Sciatic nerve (tissue), 2 donors: Measurements from ENCODE around the gene DLGAP3. TPM values are rescaled to one million over a fixed set of nuclear protein-coding genes. Genes with fewer than 3 reads are reported as not detected.

Source experiments
- ATAC-seq: fragments of 200-7000 bp; cut with Tn5 transposase; one replicate; pipeline ENCODE4 v1.9.1; 2020; ENCODE audit warnings: mild to moderate bottlenecking, moderate library complexity
- DNase-seq: peaks from one replicate; pipeline ENCODE4 v3.0.0-alpha.2; 2020; ENCODE audit warnings: low spot score
- intact Hi-C: fragments of 100-400 bp; cut with DNase I; formaldehyde crosslinking; loops from one replicate; pipeline ENCODE4 v1.14.2; 2022
- total RNA-seq: library from RNA; stranded (reverse); fragmentation: NEBNext Ultra II Directional; extraction: Animal tissue kit (Norgen Biotek cat#: 25700); gene quantifications from one replicate; pipeline ENCODE4 v1.2.1, GENCODE V29; 2021
- donor health status: DM: no; HTN: no; CAD: no.
- donor health status: DM: no; HTN: no; CAD: no.

DLGAP3 gene
- total RNA-seq, 1 donor from 2014 or later, result 0.36 TPM

DNA sequence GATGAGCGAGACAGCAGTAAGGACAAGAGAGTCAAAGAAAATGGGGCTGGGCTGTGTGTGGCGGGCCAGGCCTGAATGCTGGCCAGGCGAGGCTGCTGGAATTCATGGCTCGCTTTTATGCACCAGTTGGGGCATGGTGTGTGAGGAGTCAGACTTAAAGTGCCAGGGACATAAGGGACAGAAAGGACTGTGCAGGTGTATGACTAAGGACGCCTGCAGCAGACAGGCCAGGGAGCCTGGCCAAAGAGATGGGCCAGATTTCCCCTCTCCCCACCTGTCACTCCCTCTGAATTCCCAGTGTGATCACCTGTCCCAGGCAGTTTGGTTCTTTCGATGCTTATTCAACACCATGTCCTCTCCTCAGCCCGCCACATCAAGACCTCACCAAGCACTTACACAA is 53.0 kb downstream of the DLGAP3 start:
- intact Hi-C loops, result no loop called here
- DNase-seq (no peak), ATAC-seq (no peak)

DNA sequence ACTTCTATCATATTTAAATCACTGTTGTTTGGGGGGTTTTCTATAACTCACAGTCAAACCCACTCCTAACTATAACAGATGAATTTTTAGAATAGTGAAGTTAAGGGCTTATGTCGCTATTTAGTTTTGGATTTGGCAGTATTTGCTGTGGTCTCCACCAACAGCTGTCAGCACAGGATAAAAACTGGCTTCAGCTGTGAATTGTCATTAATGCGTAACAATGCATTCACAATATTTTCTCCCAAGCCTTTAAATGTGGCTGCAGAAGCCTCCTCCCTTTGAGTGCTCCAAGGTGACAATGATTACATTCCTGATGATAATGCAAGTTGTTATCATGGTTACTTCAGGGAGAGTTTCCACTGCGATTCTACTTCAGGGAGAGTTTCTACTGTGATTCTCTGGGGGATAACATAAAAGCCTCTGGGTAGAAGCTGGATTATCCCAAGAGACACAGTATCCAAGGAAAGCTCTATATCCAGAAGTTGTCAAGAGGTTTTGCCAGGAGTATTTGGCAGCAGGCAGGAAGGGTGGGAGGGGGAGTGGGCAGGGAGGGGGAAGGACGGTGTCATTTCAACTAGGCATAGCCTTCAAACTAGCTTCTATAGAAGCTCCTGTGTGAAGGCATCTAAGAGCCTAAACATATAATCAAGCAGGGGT is 55.0 kb downstream of the DLGAP3 start:
- intact Hi-C loops, result no loop called here
- no peak for ATAC-seq
- no peak for DNase-seq

DNA sequence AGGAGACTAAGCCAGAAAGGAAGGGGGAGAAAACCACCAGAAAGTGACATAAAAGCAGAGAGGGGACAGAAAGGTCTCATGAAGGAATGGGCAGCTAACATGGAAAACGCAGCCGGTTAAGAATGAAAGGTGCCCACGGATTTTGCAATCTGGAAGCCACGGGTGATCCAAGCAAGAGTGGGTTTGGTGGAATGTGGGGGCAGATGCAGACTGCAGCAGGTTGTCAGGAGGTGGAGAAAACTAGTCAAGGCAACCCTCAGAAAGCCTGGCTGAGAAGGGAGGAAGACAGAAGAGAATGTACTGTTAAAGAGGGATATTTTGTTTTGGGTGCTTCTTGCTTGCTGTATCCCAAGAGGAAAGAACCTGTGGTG is 57.3 kb downstream of the DLGAP3 start:
- intact Hi-C loops, result no loop called here
- DNase-seq (no peak), ATAC-seq (no peak)

DNA sequence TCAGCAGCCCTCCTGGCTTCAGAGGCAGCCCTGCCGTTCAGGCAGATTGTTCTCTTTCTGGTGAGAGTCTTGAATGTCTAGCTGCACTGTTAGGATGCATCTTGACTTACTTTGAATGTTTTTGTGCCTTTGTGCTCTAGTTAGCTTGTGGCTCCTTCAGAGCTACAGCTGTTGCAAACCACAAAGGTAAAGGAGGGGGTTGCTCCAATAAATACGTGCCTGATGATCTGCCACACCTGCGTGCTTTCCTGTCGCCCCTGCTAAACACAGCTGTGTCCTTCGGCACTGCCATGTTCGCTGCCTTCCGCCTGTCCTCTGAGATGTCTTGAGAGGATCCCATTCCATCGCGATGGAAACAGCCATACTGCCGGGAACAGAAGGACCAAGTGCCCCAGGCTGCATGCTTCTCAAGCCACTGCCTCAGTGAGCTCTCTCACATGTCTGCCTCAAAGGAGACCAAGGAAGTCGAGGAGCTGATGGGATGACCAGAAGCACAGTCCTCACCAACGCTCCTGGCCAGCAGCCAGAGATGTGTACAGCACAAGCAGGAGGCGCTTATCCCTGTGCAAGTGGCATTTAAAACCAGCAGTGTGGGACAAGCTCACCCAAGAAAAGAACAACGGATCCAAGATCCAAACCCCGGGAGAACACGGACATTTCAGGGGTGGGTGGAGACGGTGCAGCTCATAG is 57.9 kb downstream of the DLGAP3 start:
- intact Hi-C loops, result no loop called here

DNA sequence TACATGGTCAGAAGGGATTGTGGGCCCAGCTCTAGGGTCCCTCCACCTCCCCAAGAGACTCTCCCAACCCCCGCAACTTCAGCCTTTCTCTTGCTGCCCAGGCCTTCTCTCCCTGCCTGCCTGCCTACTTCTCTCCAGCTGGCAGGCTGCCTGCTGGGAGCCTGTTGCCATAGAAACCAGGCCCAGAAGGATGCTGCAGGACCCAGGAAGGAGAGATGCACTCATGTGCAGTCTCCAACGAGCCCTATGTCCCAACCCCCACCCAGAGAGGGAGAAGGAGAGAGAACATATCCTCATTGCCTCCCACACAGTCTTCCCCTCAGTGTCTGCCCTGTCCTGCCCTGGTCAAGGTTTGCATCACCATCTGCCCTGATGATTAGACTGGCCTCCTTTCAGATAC is 59.1 kb downstream of the DLGAP3 start:
- ATAC-seq (no peak), DNase-seq (no peak)
- intact Hi-C loops, result no loop called here

More for the DNA sequence above, 57.9 kb downstream of the DLGAP3 start:
- DNase-seq (no peak), ATAC-seq (no peak)

DNA sequence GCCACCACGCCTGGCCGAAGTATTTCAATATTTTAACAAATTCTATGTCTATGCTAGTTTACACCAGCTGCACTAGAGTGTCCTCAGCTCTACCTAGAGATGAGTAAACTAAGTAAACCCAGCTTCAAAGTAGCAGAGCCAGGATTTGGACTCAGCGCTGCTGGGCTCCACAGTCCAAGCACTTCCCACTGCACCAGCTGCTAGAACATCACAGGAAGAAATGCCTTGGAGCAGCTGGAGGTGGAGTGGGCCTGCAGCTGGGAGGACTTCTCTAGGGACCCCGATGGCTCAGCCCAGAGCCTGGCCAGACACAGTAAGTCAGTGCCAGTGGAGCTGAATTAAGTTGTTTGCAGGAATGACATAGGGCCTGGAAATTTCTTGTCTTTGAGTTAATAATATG is 59.7 kb downstream of the DLGAP3 start:
- no peak for ATAC-seq
- intact Hi-C loops, result loop anchor here (5.0 kb wide), 1 partner anchor 82 kb away; no protein-coding TSS in a partner anchor
- no peak for DNase-seq

DNA sequence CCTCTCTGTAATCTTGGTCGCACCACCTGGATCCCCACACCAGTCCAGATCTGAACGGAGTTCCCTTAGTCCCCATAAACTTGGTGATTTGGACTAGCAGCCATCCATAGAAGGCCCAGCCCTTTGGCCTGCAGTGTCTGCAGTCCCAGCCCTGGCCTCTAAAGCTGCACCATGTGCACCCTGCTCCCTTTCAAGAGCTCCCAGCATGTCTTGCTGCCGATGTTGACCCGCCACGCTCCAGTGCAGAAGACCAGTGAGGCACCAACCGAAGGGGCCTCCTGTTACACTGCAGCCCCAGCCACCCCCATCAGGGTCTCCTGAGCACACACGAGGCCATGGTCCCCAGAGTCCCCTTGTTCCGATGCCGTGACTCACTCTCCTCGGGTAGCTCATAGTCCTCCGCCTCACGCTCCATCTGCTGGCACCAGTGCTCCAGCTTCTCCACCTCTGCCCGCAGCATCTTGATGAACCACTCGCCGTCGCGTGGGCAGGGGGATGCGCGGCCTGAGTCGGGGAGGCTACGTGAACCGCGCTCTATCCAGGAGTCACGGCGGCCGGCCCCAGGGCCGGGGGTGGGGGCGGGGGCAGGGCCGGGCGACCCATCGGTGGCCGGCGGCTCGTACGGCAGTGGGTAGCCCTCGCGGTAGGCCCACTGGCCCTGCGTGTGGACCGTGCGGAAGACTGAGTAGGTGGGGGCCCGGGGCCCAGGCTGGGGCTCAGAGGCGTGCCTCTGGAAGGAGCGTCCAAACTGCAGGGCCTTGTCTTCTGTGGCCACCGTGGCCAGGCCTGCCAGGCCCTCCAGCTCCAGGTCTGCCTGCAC is 61.0 kb downstream of the DLGAP3 start:
- intact Hi-C loops, result loop anchor here (5.0 kb wide), 1 partner anchor 81 kb away; no protein-coding TSS in a partner anchor
- ATAC-seq, result no peak

DNA sequence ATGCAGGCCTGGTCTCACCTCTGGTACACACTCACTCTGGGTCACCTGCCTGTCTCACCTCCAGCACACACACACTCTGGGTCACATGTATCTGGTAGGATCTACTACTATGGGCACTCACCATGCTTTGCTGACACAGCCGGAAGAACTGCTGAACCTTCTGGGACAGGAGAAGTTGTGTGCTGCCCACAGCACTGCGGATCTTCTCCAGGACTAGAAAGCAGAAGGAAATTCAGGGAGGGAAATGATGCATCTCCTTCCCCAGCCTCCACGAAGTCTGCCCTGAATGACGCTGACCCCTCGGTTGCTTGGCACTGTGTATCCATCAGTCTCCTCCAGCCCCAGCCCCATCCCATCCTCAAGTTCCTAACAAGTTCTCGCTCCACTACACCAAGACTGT is 62.0 kb downstream of the DLGAP3 start:
- peak; percentile 9 for ATAC-seq
- intact Hi-C loops, result loop anchor here (5.0 kb wide), 1 partner anchor 80 kb away; no protein-coding TSS in a partner anchor
- DNase-seq, result no peak

More for the DNA sequence above, 61.0 kb downstream of the DLGAP3 start:
- DNase-seq, result no peak

DNA sequence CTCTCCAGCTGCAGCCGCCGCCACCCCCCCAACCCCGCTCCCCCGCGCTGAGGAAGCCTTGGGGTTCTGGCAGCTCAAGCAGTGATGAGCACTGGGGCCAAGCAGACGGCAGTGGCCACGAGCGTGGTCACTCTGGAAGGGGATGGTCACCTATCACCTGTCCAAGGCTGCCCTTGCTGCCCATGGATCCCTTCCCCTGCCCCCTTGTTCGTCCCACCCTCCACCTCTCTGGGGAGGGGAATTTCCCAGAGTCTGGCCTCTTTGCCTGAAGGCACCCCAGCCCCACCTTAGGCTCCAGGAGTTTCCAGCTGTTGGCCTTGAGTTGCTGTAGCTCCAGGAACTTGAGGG is 62.7 kb downstream of the DLGAP3 start:
- no peak for ATAC-seq
- DNase-seq, result peak; percentile 37

DNA sequence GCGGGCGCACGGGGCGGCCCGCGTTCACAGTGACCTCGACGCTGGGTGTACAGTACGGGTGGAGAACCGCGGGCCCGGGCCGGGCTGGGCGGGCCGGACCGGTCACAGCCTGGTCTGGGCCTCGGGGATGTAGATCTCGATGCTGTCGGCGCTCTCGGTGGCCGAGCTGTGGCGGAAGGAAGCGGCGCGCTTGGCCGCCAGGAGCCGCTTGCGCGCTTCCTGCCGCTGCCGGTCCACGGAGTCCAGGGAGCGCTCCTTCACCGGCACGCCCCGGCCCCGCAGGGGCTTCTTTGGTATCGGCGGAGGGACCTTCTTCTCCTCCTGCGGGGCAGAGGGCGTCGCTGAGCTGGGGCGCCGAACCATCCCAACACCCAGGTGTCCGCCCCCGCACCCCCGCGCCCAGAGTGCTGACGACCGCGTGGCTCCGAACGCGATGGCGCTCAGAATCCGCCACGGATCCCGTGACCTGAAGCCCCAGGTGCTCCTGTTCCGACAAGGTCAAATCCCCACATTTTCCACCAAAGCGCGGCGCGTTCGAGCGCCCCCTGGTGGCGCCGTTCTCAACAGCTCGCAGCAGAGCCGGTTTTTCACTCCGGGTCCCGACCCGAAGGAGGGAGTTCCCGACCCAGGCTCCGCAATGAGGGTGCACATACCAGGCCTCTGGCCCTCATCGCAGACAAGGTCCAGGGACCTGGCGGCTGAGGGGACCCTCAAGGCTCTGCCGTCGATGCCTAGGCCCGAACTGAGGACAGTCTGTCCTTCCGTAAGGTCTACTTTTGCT is 63.3 kb downstream of the DLGAP3 start:
- peak; percentile 93 for DNase-seq
- intact Hi-C loops, result loop anchor here (5.0 kb wide), 1 partner anchor 79 kb away; no protein-coding TSS in a partner anchor
- peak; percentile 86 for ATAC-seq

More for the DNA sequence above, 62.7 kb downstream of the DLGAP3 start:
- intact Hi-C loops, result loop anchor here (5.0 kb wide), 1 partner anchor 79 kb away; no protein-coding TSS in a partner anchor

DNA sequence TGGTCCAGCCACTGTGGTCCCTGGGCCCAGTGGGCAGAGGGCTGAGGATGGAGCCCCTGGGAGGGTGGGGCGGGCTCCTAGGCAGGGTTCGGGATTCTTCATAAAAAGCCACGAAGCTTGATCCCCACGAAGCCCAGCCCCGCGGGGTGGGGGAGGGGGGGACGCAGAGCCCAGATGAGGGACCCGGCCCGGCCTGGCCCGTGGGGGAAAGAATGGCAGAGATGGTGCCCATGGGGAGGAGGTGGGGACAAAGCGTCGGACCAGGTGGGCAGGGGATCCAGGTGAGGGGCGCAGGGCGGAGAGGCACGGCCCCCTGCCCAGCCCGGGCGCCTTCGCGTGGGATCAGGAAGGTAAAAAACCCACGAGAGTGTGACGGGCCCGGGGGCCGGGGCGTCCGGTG is 63.9 kb downstream of the DLGAP3 start:
- intact Hi-C loops, result loop anchor here (5.0 kb wide), 1 partner anchor 78 kb away; no protein-coding TSS in a partner anchor
- DNase-seq (peak; percentile 57), ATAC-seq (no peak)

DNA sequence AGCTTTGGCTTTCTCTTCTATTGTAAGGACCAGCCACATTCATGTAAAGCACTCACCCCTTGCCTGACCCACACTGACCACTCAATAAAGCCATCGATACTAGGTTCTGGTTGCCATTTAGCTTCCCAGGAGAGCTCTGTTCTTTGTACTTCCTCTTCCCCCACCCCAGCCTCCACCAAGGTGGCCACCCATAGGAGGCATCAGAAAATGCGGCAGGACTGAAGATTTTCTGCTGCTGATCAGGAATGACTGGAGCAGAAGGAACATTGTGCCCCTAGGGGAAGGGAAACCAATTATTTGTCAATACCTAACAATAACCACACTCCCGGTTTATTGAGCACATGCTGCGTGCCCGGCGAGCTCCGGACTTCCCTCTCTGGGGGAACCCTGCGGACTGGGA is 64.7 kb downstream of the DLGAP3 start:
- peak; percentile 8 for DNase-seq
- intact Hi-C loops, result loop anchor here (5.0 kb wide), 1 partner anchor 77 kb away; no protein-coding TSS in a partner anchor
- ATAC-seq, result no peak

DNA sequence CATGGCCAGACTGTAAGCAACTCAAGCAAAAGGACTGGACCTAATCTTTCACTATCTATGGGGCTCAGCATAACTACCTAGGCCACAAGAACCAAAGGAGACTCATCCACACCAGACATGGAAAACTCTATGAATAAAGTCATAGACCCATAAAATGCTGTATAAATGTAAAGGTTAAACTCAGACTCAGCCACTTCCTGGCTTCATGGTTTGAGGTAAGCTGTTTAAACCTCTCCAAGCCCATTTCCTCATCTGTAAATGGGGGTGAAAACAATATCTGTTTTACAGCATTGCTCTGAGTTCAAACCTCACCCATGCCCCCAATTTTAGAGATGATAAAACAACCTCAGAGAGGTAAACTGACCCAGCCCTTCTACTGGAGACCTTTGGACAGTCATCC is 65.9 kb downstream of the DLGAP3 start:
- DNase-seq (no peak), ATAC-seq (no peak)
- intact Hi-C loops, result no loop called here

DNA sequence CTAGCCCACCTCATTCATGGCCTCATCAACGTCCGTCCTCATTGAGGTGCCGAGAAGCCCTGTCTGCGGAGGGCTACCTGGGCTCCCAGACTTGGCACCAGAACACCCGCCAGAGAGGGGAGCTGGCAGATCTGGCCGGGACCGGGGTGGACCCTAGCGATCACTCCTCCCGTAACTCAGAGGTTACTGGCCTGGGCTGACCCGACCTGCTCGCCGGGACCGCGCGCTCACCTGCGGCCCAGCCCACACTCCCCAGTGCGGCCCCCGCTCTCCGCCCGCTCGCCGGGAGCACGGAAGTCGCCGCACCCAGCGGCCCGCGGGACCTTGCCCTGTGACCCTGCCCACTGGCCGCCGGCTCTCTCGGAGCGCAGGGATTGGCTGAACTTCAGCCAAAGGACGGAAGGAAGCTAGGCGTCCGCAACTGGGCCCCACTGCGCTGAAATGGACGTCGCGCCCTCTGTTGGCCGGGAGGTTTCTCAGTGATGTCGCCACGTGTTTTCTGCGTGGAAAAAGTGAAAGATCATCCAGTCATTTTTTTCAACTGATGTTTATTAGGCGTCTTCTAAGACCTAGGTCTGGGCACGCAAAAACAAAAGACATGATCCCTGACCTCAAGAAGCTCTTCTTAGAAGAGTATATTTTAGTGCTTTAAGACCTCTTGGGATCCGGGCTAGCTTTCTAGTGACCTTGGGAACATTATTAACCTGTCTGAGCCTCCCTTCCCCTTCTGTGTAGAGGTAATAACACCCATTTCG is 69.8 kb downstream of the DLGAP3 start, which contains the start of gene SMIM12:
TSS of gene SMIM12 (minus strand) at position 304 of the 755 bp plus-strand sequence. CDS start 3,772 bp downstream, outside the sequence.
- DNase-seq, result peak; percentile 96
- intact Hi-C loops, result no loop called here
- peak; percentile 99 for ATAC-seq

DNA sequence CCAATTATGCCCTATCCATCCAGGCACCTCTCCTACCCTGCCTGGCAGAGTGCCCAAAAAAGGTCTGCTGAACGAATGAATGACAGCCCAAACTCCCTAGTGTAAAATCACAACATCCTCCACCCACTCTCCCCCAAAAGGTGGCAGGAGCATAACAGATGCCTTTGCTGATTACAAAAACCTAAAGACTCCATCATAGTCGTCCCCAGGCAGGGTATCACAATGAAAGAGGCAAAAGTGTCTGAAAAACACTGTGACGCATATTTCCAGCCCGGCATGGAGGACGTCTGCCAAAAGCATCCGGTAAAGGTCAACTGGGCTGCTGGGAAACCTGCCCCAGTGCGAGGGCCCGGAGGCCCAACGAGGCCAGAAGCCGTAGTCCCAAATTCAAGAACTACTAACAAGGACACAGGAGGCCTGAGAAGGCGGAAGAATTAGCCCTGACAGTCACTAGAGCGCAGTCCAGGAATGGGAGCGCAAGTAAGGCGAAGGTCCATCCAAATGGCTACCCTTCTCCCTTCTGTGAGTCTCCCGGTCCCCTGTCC is 70.5 kb downstream of the DLGAP3 start:
- intact Hi-C loops, result no loop called here
- peak; percentile 34 for ATAC-seq
- peak; percentile 60 for DNase-seq

DNA sequence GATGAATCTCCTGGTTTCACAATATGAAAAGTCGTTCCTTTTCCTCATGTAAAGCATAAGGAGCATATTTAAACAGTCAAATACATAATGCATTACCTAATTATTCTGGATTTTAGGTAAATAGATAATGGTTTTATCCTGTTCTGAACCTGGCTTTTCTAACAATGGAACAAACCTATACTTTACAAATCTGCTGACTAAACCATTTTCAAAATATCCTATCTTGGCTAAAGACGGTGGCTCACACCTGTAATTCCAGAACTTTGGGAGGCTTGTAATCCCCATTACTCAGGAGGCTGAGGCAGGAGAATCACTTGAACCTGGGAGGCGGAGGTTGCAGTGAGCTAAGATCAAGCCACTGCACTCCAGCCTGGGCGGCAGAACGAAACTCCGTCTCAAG is 72.8 kb downstream of the DLGAP3 start:
- DNase-seq, result no peak
- intact Hi-C loops, result no loop called here
- no peak for ATAC-seq

DNA sequence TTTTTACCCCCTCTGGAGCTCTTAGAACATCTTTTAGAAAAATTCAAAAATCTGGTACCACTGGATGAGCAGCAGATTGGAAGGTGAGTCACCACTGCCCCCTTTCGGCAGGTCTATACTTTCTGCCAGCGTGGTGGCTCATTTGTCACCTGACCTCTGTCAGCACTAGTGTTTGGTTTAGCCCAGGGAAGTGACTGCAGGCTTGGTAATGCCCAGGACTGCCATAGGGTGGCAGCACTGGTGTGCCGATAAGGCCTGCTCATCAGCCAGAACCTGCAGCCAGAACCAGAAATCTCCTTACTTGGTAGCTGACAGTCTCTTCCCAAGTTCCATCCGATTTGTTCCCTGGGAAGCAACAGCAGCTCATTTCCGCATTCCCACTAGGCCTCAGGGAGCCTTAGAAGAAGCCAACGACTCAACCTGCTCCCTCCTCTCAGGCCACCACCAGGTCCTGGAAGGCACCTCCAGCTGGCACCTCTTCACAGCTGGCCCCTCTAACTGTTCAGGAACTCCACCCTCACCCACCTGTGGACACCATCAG is 76.7 kb downstream of the DLGAP3 start:
- intact Hi-C loops, result no loop called here
- peak; percentile 94 for ATAC-seq
- peak; percentile 86 for DNase-seq
